Lung (tissue), 12 donors: ENCODE measurements around the gene TRIM46. TPM values are rescaled to one million over a fixed set of nuclear protein-coding genes. Genes with fewer than 3 reads are reported as not detected.
A peak's percentile ranks its signal among the peaks of the same experiment; 100 is the strongest.

Experiments
- ATAC-seq: fragments of 200-7000 bp; cut with Tn5 transposase; one replicate; pipeline ENCODE4 v1.9.1; 2020; ENCODE audit warnings: moderate number of reproducible peaks; ENCODE audit not compliant: insufficient read depth, low FRiP score
- DNase-seq, 3 donors: peaks; one replicate each; pipeline ENCODE4 v3.0.0-alpha.2; 2013 to 2017
- H3K27ac ChIP-seq, 2 donors: one replicate each; pipeline ENCODE4 v1.5.1; 2013; ENCODE audit warnings: mild to moderate bottlenecking in 2 of 2, moderate library complexity in 2 of 2, control low read depth in 1 of 2, inconsistent platforms in 1 of 2, low read depth in 1 of 2, low read length in 1 of 2
- H3K27me3 ChIP-seq, 3 donors: one replicate each; pipeline ENCODE4 v1.5.1; 2013; ENCODE audit warnings: low read length in 2 of 3; ENCODE audit not compliant: control insufficient read depth in 3 of 3, insufficient read depth in 3 of 3
- H3K36me3 ChIP-seq, 4 donors: one replicate each; pipeline ENCODE4 v1.5.1; 2013; ENCODE audit warnings: low read length in 4 of 4, mild to moderate bottlenecking in 1 of 4, moderate library complexity in 1 of 4; ENCODE audit not compliant: control insufficient read depth in 4 of 4, insufficient read depth in 4 of 4
- H3K4me1 ChIP-seq, 5 donors: one replicate each; pipeline ENCODE4 v1.5.1; 2013; ENCODE audit warnings: low read length in 5 of 5, mild to moderate bottlenecking in 2 of 5, moderate library complexity in 1 of 5; ENCODE audit not compliant: control insufficient read depth in 5 of 5, insufficient read depth in 5 of 5
- H3K4me3 ChIP-seq: one replicate; pipeline ENCODE4 v1.5.1; 2013; ENCODE audit warnings: mild to moderate bottlenecking, control low read depth, moderate library complexity
- H3K9ac ChIP-seq, 2 donors: one replicate each; pipeline ENCODE4 v1.5.1; 2013; ENCODE audit warnings: low read length in 2 of 2, control low read depth in 1 of 2; ENCODE audit not compliant: insufficient read depth in 1 of 2
- H3K9me3 ChIP-seq, 4 donors: one replicate each; pipeline ENCODE4 v1.5.1; 2013; ENCODE audit warnings: low read length in 3 of 4, mild to moderate bottlenecking in 1 of 4, moderate library complexity in 1 of 4; ENCODE audit not compliant: control insufficient read depth in 4 of 4, insufficient read depth in 3 of 4
- WGBS, 2 donors: extraction: QIAGEN DNeasy Blood & Tissue Kit; methylation state at CpG; one replicate each; pipeline ENCODE4 v1.1.7; 2013; 5-methylcytosine and 5-hydroxymethylcytosine counted together
- polyA plus RNA-seq, 2 donors: library from polyadenylated mRNA; stranded (reverse); fragments of 200-250 nt; gene quantifications; one replicate each; pipeline ENCODE4 v1.2.1, GENCODE V29; 2013
- total RNA-seq, 2 donors: library from RNA; depleted of rRNA in 1 of 2; stranded (reverse); fragments of >200 nt in 1 of 2; gene quantifications; one replicate each; pipeline ENCODE4 v1.2.1, GENCODE V29; 2014 to 2021
- TF ChIP-seq, protein P1 (sequence below): IDR thresholded peaks from 2 replicates; pipeline ENCODE4 v1.5.1; 2012; ENCODE audit warnings: mild to moderate bottlenecking; ENCODE audit errors: control extremely low read depth, extremely low read depth
- donor health status: control.
- donor health status: control.
- donor health status: Bipolar disorder and iron deficiency.
- donor health status: healthy.
- donor health status: DM: yes; HTN: yes; CAD: no.

TRIM46 gene
- total and polyA plus RNA-seq, 4 donors, result 0.26 to 0.71 (median 0.46) TPM

DNA sequence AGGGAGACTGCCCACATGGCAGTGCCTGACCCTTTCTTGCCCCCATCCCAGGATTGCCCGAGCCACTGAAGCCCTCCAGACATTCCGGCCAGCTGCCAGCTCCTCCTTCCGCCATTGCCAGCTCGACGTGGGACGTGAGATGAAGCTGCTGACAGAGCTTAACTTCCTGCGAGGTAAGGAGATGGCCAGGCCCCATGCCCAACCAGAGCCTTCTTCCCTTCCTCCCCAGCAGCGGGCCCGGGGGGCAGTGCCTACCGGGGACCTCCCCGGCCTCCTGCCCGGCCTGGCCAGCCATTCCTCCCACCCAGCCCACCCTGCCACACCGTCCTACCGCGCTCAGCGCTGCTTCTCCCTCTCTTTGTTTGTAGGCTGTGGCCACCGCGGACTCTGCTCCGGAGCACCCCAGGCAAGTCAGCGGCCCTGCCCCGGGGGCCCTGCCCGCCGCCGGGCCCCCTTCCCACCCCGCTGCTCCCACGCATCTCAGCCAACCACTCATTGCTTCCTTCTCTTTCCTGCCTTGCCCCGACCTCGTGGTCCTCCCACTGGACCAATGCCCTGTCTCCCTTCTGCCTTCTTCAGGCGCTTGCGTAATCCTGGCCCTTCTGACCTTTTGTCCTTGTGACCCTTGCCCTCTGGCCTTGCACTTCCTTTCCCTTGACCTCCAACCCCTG is 4.9 kb downstream of the TRIM46 start:
- Histone ChIP-seq H3K27me3 (no peaks in the 10 kb centered on the region), H3K4me1 (peaks cover 0 to 22% (median 3%) of the 10 kb centered on the region in 5 donors), H3K9me3 (peaks cover 0 to 2% (median 0%) of the 10 kb centered on the region in 4 donors), H3K4me3 (no peak overlapping the region), H3K27ac (no peak overlapping the region), H3K9ac (no peak overlapping the region), H3K36me3 (no peaks in the 10 kb centered on the region)
- no peak for ATAC-seq
- DNase-seq, result no peak
- TF ChIP-seq, protein P1, sequence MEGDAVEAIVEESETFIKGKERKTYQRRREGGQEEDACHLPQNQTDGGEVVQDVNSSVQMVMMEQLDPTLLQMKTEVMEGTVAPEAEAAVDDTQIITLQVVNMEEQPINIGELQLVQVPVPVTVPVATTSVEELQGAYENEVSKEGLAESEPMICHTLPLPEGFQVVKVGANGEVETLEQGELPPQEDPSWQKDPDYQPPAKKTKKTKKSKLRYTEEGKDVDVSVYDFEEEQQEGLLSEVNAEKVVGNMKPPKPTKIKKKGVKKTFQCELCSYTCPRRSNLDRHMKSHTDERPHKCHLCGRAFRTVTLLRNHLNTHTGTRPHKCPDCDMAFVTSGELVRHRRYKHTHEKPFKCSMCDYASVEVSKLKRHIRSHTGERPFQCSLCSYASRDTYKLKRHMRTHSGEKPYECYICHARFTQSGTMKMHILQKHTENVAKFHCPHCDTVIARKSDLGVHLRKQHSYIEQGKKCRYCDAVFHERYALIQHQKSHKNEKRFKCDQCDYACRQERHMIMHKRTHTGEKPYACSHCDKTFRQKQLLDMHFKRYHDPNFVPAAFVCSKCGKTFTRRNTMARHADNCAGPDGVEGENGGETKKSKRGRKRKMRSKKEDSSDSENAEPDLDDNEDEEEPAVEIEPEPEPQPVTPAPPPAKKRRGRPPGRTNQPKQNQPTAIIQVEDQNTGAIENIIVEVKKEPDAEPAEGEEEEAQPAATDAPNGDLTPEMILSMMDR, result no peak
- WGBS, 2 donors, result 77 to 79% methylated on average over 27 to 30 of the region's 30 CpGs

DNA sequence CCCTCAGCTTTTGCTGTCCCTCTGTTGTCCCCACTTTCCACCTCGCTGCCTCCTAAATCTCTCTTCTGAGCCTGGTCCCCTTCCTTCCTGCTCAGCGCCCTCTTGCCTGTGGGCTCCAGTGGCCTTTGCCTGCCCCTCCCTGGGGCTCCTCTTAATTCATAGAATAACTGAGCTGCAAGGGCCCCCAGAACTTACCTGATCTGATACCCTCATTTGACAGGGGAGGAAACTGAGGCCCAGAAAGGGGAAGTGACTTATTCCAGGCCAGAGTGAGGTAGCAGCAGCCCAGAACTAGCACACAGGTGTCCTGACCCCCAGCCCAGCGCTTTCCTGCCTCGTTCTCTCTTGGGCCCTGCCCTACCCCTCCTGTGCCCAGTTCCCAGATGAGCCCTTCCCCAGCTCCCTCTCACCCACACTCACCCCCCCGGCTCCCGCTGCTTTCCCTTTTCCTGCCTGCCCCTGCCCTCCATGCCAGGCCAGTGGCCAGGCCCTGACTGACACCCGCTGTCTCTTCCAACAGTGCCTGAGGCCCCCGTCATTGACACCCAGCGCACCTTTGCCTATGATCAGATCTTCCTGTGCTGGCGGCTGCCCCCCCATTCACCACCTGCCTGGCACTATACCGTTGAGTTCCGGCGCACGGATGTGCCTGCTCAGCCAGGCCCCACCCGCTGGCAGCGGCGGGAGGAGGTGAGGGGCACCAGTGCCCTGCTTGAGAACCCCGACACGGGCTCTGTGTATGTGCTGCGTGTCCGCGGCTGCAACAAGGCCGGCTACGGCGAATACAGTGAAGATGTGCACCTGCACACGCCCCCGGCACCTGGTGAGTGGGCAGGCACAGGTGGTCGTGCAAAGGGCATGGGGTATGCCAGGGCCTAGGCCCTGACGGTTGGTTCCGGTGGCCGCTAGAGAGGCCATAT is 5.7 kb downstream of the TRIM46 start:
- no peak overlapping the region for H3K4me3 ChIP-seq
- H3K27me3 ChIP-seq, result no peaks in the 10 kb centered on the region
- TF ChIP-seq, protein P1, result no peak
- H3K27ac ChIP-seq, result no peak overlapping the region
- peaks cover 0 to 2% (median 0%) of the 10 kb centered on the region in 4 donors for H3K9me3 ChIP-seq
- WGBS, 2 donors, result 93 to 94% methylated on average over 31 of the region's 31 CpGs
- ATAC-seq (no peak), DNase-seq (no peak)
- peaks cover 0 to 22% (median 0%) of the 10 kb centered on the region in 5 donors for H3K4me1 ChIP-seq
- H3K9ac ChIP-seq, result no peak overlapping the region
- no peaks in the 10 kb centered on the region for H3K36me3 ChIP-seq

DNA sequence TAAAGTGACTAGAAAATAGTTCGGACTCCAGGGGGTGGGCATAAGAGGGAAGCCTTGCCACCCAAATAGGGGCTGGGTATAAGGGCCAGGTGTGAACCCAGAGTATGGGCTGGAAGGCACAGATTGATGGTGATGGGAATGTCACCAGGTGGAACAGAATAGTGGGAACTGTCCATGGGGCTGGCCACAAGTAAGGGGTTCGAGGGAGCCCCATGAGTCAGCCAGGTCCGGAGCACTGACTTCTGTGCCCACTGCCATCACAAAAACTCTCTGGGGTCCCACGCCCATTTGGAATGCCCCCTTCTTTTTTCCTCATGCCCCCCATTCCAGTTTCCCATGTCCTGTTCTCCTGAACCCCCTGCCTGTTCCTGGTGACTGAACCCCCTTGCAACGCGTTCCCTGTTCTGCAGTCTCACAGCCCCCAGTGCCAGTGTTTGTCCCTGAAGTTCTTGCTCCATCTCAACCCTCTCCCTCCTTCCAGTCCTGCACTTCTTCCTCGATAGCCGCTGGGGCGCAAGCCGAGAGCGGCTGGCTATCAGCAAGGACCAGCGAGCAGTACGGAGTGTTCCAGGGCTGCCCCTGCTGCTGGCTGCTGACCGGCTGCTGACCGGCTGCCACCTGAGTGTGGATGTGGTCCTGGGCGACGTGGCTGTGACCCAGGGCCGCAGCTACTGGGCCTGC is 7.9 kb downstream of the TRIM46 start:
- no peak for DNase-seq
- no peak for ATAC-seq

More for the DNA sequence above, 7.9 kb downstream of the TRIM46 start:
- Histone ChIP-seq H3K27me3 (no peaks in the 10 kb centered on the region), H3K4me1 (peaks cover 0 to 19% (median 5%) of the 10 kb centered on the region in 5 donors), H3K4me3 (no peak overlapping the region), H3K36me3 (no peaks in the 10 kb centered on the region), H3K27ac (peak overlapping the region in 1 of 2 donors; percentile 42), H3K9ac (no peak overlapping the region), H3K9me3 (peaks cover 0 to 2% (median 0%) of the 10 kb centered on the region in 4 donors)
- 94 to 97% methylated on average over 18 of the region's 18 CpGs for WGBS, 2 donors
- TF ChIP-seq, protein P1, result no peak
